OCI-LY1 (cell line): ENCODE data around the gene MAP1LC3A.

Experiments used
- H2AFZ ChIP-seq: fragments of 200-600 bp; sonication (generic), shearing (Covaris generic); 2 replicates; pipeline ENCODE4 v1.6.0; 2014; ENCODE audit warnings: antibody characterized with exemption, mild to moderate bottlenecking, low read length
- H3F3A ChIP-seq: fragments of 200-600 bp; sonication (generic), shearing (Covaris generic); 2 replicates; pipeline ENCODE4 v1.6.0; 2014; ENCODE audit warnings: mild to moderate bottlenecking, antibody characterized with exemption, low read length, moderate library complexity; ENCODE audit not compliant: insufficient read depth
- H3K27ac ChIP-seq: fragments of 200-600 bp; sonication (generic); 2 replicates; pipeline ENCODE4 v1.5.1; 2014; ENCODE audit warnings: low read length, mixed run types, mild to moderate bottlenecking, low read depth; ENCODE audit not compliant: poor library complexity, severe bottlenecking
- H3K27me3 ChIP-seq: fragments of 200-600 bp; sonication (generic); 2 replicates; pipeline ENCODE4 v1.6.0; 2014; ENCODE audit warnings: antibody characterized with exemption, mild to moderate bottlenecking, low read length, moderate library complexity; ENCODE audit not compliant: insufficient read depth
- H3K36me3 ChIP-seq: fragments of 200-600 bp; sonication (generic); 2 replicates; pipeline ENCODE4 v1.6.1; 2014; ENCODE audit warnings: mild to moderate bottlenecking, antibody characterized with exemption, low read length, moderate library complexity, mixed read lengths; ENCODE audit not compliant: insufficient read depth
- H3K4me1 ChIP-seq: fragments of 200-600 bp; sonication (generic); 2 replicates; pipeline ENCODE4 v1.5.1; 2014; ENCODE audit warnings: mild to moderate bottlenecking, low read length, moderate library complexity; ENCODE audit not compliant: insufficient read depth, severe bottlenecking
- H3K4me2 ChIP-seq: fragments of 200-600 bp; sonication (generic), shearing (Covaris generic); 2 replicates; pipeline ENCODE4 v1.6.1; 2014; ENCODE audit warnings: low read length
- H3K4me3 ChIP-seq: fragments of 200-600 bp; sonication (generic); 2 replicates; pipeline ENCODE4 v1.5.1; 2014; ENCODE audit warnings: low read length, low read depth, mild to moderate bottlenecking, mixed read lengths; ENCODE audit not compliant: poor library complexity, severe bottlenecking
- H3K79me2 ChIP-seq: fragments of 200-600 bp; shearing (Covaris generic); 2 replicates; pipeline ENCODE4 v1.6.1; 2016; ENCODE audit warnings: mixed run types, low read length, mixed read lengths; ENCODE audit not compliant: insufficient read depth
- H3K9ac ChIP-seq: fragments of 200-600 bp; sonication (generic), shearing (Covaris generic); 2 replicates; pipeline ENCODE4 v1.6.1; 2014; ENCODE audit warnings: mild to moderate bottlenecking, low read length, mixed read lengths
- H3K9me2 ChIP-seq: fragments of 200-600 bp; sonication (generic), shearing (Covaris generic); 2 replicates; pipeline ENCODE4 v1.6.1; 2014; ENCODE audit warnings: low read depth, mild to moderate bottlenecking, low read length, mixed read lengths
- H3K9me3 ChIP-seq: fragments of 200-600 bp; shearing (Covaris generic); 2 replicates; pipeline ENCODE4 v1.6.1; 2014; ENCODE audit warnings: low read length, mixed read lengths
- H4K20me1 ChIP-seq: fragments of 200-600 bp; sonication (generic), shearing (Covaris generic); 2 replicates; pipeline ENCODE4 v1.6.0; 2016; ENCODE audit warnings: mild to moderate bottlenecking, low read length; ENCODE audit not compliant: insufficient read depth
- CTCF ChIP-seq: fragments of 200-600 bp; sonication (generic), shearing (Covaris generic); IDR thresholded peaks from 2 replicates; pipeline ENCODE4 v1.5.1; 2017; ENCODE audit warnings: mild to moderate bottlenecking, antibody characterized with exemption, low read length, moderate library complexity, mixed read lengths
- EZH2 ChIP-seq: fragments of 200-600 bp; sonication (generic), shearing (Covaris generic); IDR thresholded peaks from 2 replicates; pipeline ENCODE4 v1.8.0; 2017; ENCODE audit warnings: borderline replicate concordance, mixed run types, mild to moderate bottlenecking, antibody characterized with exemption, low read length, moderate library complexity, mixed read lengths

The MAP1LC3A gene

DNA sequence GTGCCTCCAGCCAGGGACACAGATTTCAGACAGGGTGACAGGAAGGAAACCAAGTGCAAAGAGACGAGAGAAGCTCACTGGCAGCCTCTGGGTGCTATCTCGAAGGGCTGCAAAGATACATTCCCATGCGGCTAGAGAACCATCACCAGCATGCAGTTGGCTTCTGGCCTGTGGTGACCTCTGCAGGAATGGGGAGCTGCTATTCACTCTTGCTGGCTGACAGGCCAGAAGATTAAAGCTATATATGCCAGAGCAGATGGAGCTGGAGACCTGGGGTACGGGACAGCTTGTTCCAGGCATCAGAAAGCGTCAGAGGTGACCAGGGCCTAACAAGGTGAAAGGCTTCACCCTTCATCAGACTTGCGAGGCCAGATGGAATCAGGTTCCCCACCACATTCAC, 20.0 kb downstream of the MAP1LC3A start:
- no peak overlapping the region for H3K27ac ChIP-seq
- H2AFZ ChIP-seq: no peak overlapping the region
- no peaks in the 10 kb centered on the region for H3K9me3 ChIP-seq
- H3K27me3 ChIP-seq: no peaks in the 10 kb centered on the region
- H3K79me2 ChIP-seq: no peaks in the 10 kb centered on the region
- peaks cover 9% of the 10 kb centered on the region for H3K4me1 ChIP-seq
- no peaks in the 10 kb centered on the region for H4K20me1 ChIP-seq
- no peak for TF ChIP-seq CTCF
- no peak for TF ChIP-seq EZH2
- no peak overlapping the region for H3K4me3 ChIP-seq
- no peak overlapping the region for H3K4me2 ChIP-seq
- no peak overlapping the region for H3K9ac ChIP-seq
- H3K9me2 ChIP-seq: no peaks in the 10 kb centered on the region
- peaks cover 11% of the 10 kb centered on the region for H3K36me3 ChIP-seq
- H3F3A ChIP-seq: no peaks in the 10 kb centered on the region

DNA sequence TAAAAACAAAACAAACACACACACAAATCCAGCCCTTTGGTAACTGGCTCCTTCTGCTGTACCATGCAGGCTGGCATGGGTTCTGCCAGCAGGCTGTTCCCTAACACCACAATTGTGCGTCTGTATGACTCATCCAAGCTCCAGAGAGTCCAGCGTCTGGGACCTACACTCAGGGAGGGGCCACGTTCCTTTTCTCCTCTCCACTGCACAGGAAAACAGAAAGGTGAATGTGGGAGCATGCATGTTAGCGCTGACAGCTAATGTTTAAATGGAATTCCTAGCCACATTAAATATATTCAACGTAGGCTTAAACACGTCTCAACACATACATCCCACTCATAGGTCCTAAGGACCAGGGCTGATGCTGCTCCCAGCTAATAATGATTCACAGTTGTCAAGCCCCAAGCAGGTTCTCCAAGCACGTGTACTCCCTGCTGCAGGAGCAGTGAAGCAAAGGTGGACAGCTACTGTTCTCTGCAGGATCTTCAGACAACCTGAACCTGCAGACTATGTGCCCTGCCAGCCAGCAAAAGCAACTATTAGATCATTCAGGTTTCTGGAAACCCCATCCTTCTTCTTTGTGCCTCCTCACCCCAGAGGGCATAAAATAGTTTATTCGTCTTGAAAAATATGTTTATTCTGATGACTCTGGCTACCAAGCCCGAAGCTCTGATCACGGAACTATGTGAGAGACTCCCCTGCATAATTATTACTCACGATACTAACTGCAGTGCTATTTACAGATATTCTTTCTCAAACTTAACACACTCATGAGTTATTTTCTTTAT, 20.9 kb downstream of the MAP1LC3A start:
- Histone ChIP-seq H3K27me3 (no peaks in the 10 kb centered on the region), H3F3A (no peaks in the 10 kb centered on the region), H3K4me3 (no peak overlapping the region), H3K27ac (no peak overlapping the region), H3K36me3 (peaks cover 11% of the 10 kb centered on the region), H3K79me2 (no peaks in the 10 kb centered on the region), H3K4me1 (peaks cover 9% of the 10 kb centered on the region), H2AFZ (no peak overlapping the region), H4K20me1 (no peaks in the 10 kb centered on the region), H3K9ac (no peak overlapping the region), H3K9me3 (no peaks in the 10 kb centered on the region), H3K9me2 (no peaks in the 10 kb centered on the region), H3K4me2 (no peak overlapping the region)
- TF ChIP-seq EZH2 (no peak), CTCF (no peak)

DNA sequence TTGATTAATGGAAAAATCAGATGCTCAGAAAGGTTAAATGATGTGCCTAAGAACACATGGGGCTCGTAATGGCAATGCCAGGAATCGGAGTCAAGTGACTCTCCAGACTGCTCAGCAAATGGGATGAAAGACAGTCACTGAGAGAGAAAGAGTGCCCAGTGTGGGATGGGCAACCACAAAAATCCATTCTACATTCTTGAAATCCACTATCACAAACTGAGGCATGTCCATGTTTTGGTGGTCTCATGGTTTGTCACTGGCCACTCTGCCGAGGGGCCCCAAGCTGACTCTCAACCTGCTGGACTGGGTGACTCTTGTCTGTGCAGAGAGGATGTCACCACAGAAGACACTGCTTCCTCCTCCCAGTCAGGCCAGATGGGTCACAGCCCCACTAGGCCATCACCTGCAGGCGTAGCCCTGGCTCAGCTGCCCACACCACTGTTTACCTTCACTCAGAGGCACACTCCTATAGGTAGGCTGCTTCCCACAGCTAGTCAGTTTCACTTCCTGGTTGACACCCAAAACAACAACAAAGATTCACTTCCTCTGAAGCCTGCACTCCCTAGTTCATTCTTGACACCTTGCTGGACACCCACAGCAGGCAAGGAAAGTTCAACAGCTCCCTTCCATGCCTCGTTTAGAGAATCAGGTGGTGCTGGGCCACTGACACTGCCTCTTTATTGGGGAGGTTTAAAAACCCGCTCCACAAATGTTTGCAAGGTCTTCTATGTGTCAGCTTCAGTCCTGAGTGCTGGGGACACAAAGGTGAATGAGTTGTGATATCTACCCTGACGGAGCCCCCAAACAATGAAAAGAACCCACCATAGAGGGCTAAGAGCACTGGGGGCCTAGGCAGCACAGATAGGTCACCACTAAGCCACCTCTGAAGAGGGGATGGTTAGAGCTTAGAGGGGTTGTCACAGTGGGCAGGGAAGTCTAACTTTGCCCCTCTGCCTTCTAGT, 21.7 kb downstream of the MAP1LC3A start:
- H3K9me3 ChIP-seq: no peaks in the 10 kb centered on the region
- peak overlapping the region; percentile 6 for H3K27ac ChIP-seq
- H3K4me3 ChIP-seq: no peak overlapping the region
- H3K4me2 ChIP-seq: no peak overlapping the region
- no peaks in the 10 kb centered on the region for H3K79me2 ChIP-seq
- H3F3A ChIP-seq: no peaks in the 10 kb centered on the region
- no peak for TF ChIP-seq CTCF
- TF ChIP-seq EZH2: no peak
- peaks cover 17% of the 10 kb centered on the region for H3K36me3 ChIP-seq
- H3K27me3 ChIP-seq: no peaks in the 10 kb centered on the region
- no peak overlapping the region for H3K9ac ChIP-seq
- H2AFZ ChIP-seq: no peak overlapping the region
- H3K9me2 ChIP-seq: no peaks in the 10 kb centered on the region
- H3K4me1 ChIP-seq: peaks cover 9% of the 10 kb centered on the region
- no peaks in the 10 kb centered on the region for H4K20me1 ChIP-seq
